Panc1 (cell line): ENCODE measurements around the gene NUDT13. TPM values are rescaled to one million over a fixed set of nuclear protein-coding genes. Genes with fewer than 3 reads are reported as not detected.
"Not testable (repeated sequence)": the region's sequence is repeated elsewhere in the genome, so short reads cannot be mapped to it uniquely, and the experiment has no call there.

Experiments used
- ATAC-seq: fragments of 200-7000 bp; cut with Tn5 transposase; 2 replicates; pipeline ENCODE4 v1.9.1; 2020; ENCODE audit warnings: mild to moderate bottlenecking, moderate library complexity
- BruUV-seq: library from RNA; stranded (reverse); fragments of 400-500 nt; replicated peaks from 2 replicates; lab custom pipeline; 2021; lab: Mats Ljungman, UMichigan
- CTCF ChIA-PET: fragments of 300-600 bp; sonication (Branson Sonifier 250); formaldehyde crosslinking; loops from one replicate; lab custom pipeline; 2022; ENCODE audit warnings: antibody characterized with exemption; lab: Charles Lee
- POLR2A ChIA-PET: fragments of 300-600 bp; sonication (Branson Sonifier 250); formaldehyde crosslinking; loops from one replicate; lab custom pipeline; 2022; ENCODE audit warnings: antibody characterized with exemption; lab: Charles Lee
- DNase-seq: peaks from one replicate; pipeline ENCODE4 v3.0.0-alpha.2; 2010; ENCODE audit warnings: low read depth, low spot score
- H3K27ac ChIP-seq: 2 replicates; pipeline ENCODE4 v1.5.1; 2011; ENCODE audit warnings: mild to moderate bottlenecking, low read length, inconsistent platforms
- H3K27me3 ChIP-seq: fragments of 200-500 bp; sonication (Bioruptor generic); 2 replicates; pipeline ENCODE4 v1.6.0; 2014; ENCODE audit warnings: low read length, inconsistent platforms; ENCODE audit not compliant: control insufficient read depth, insufficient read depth
- H3K36me3 ChIP-seq: fragments of 200-500 bp; sonication (Bioruptor generic); 2 replicates; pipeline ENCODE4 v1.5.1; 2014; ENCODE audit warnings: inconsistent platforms, mild to moderate bottlenecking, low read length, moderate library complexity; ENCODE audit not compliant: control insufficient read depth, insufficient read depth
- H3K4me1 ChIP-seq: 2 replicates; pipeline ENCODE4 v1.5.1; 2011; ENCODE audit warnings: inconsistent platforms, mild to moderate bottlenecking, low read length, moderate library complexity; ENCODE audit not compliant: control insufficient read depth, insufficient read depth
- H3K4me3 ChIP-seq, 2 experiments: 2 replicates each; pipeline ENCODE4 v1.5.1; 2011 to 2012; ENCODE audit warnings: low read depth in 2 of 2, low read length in 2 of 2, mild to moderate bottlenecking in 2 of 2, inconsistent platforms in 1 of 2, moderate library complexity in 1 of 2
- H3K9me3 ChIP-seq: fragments of 200-500 bp; sonication (Bioruptor generic); 2 replicates; pipeline ENCODE4 v1.5.1; 2014; ENCODE audit warnings: low read depth, mild to moderate bottlenecking, inconsistent platforms, low read length, moderate library complexity; ENCODE audit not compliant: control insufficient read depth, insufficient read depth
- POLR2AphosphoS5 ChIP-seq: IDR thresholded peaks from 2 replicates; pipeline ENCODE4 v1.6.1; 2012; ENCODE audit warnings: mild to moderate bottlenecking, low read depth, low read length, moderate library complexity
- SIN3A ChIP-seq: IDR thresholded peaks from 2 replicates; pipeline ENCODE4 v1.6.1; 2012; ENCODE audit warnings: low read depth, mild to moderate bottlenecking, low read length, moderate library complexity, borderline replicate concordance; ENCODE audit not compliant: insufficient read depth
- TCF7L2 ChIP-seq: IDR thresholded peaks from 2 replicates; pipeline ENCODE4 v1.6.1; 2011; ENCODE audit warnings: mild to moderate bottlenecking, low read depth, low read length, inconsistent platforms
- in situ Hi-C: cut with HindIII; loops from 2 replicates; pipeline ENCODE4 v1.10.0; 2016; ENCODE audit warnings: low sequenced_read_pairs, low pct_unique_long_range_greater_than_20kb
- intact Hi-C: fragments of 100-400 bp; cut with micrococcal nuclease; formaldehyde crosslinking; loops from one replicate; pipeline ENCODE4 v1.10.0; 2022; ENCODE audit not compliant: unreplicated experiment
- total RNA-seq: library from RNA; stranded (reverse); gene quantifications from one replicate; pipeline ENCODE4 v1.2.1, GENCODE V29; 2021; ENCODE audit not compliant: unreplicated experiment
- TF ChIP-seq, protein P1 (sequence below): fragments of 450-650 bp; IDR thresholded peaks from 2 replicates; pipeline ENCODE4 v1.5.1; 2017; ENCODE audit warnings: mild to moderate bottlenecking
- TF ChIP-seq, protein P2 (sequence below), 2 experiments: IDR thresholded peaks; 2 replicates each; pipeline ENCODE4 v1.6.1; 2011 to 2012; ENCODE audit warnings: low read depth in 2 of 2, control low read depth in 1 of 2, low read length in 1 of 2, mild to moderate bottlenecking in 1 of 2, moderate library complexity in 1 of 2; ENCODE audit not compliant: insufficient read depth in 1 of 2

Gene NUDT13
- total RNA-seq, 1 experiment from 2014 or later = 6.1 TPM

- TF ChIP-seq POLR2AphosphoS5 = no peak
- no peak for TF ChIP-seq TCF7L2
- TF ChIP-seq, protein P1, sequence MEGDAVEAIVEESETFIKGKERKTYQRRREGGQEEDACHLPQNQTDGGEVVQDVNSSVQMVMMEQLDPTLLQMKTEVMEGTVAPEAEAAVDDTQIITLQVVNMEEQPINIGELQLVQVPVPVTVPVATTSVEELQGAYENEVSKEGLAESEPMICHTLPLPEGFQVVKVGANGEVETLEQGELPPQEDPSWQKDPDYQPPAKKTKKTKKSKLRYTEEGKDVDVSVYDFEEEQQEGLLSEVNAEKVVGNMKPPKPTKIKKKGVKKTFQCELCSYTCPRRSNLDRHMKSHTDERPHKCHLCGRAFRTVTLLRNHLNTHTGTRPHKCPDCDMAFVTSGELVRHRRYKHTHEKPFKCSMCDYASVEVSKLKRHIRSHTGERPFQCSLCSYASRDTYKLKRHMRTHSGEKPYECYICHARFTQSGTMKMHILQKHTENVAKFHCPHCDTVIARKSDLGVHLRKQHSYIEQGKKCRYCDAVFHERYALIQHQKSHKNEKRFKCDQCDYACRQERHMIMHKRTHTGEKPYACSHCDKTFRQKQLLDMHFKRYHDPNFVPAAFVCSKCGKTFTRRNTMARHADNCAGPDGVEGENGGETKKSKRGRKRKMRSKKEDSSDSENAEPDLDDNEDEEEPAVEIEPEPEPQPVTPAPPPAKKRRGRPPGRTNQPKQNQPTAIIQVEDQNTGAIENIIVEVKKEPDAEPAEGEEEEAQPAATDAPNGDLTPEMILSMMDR = no peak
- TF ChIP-seq SIN3A = no peak
- TF ChIP-seq, protein P2, sequence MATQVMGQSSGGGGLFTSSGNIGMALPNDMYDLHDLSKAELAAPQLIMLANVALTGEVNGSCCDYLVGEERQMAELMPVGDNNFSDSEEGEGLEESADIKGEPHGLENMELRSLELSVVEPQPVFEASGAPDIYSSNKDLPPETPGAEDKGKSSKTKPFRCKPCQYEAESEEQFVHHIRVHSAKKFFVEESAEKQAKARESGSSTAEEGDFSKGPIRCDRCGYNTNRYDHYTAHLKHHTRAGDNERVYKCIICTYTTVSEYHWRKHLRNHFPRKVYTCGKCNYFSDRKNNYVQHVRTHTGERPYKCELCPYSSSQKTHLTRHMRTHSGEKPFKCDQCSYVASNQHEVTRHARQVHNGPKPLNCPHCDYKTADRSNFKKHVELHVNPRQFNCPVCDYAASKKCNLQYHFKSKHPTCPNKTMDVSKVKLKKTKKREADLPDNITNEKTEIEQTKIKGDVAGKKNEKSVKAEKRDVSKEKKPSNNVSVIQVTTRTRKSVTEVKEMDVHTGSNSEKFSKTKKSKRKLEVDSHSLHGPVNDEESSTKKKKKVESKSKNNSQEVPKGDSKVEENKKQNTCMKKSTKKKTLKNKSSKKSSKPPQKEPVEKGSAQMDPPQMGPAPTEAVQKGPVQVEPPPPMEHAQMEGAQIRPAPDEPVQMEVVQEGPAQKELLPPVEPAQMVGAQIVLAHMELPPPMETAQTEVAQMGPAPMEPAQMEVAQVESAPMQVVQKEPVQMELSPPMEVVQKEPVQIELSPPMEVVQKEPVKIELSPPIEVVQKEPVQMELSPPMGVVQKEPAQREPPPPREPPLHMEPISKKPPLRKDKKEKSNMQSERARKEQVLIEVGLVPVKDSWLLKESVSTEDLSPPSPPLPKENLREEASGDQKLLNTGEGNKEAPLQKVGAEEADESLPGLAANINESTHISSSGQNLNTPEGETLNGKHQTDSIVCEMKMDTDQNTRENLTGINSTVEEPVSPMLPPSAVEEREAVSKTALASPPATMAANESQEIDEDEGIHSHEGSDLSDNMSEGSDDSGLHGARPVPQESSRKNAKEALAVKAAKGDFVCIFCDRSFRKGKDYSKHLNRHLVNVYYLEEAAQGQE (IDR thresholded peaks at IDR 0.05; ENCODE audit: insufficient read depth in 1 of 2, low read depth in 2 of 2, low read length in 1 of 2) = no peak
- ChIA-PET CTCF (no interaction called here), POLR2A (interaction anchor here (0.6 to 0.7 kb wide), 2 partner anchors 132 to 586 kb away, joined by 4 to 11 read pairs; no protein-coding TSS in a partner anchor)
- ATAC-seq (no peak), DNase-seq (no peak)
- intact Hi-C loops = no loop called here
- Histone ChIP-seq H3K9me3 (no peaks in the 10 kb centered on the region), H3K27me3 (no peaks in the 10 kb centered on the region), H3K4me1 (no peaks in the 10 kb centered on the region), H3K36me3 (peaks cover 49% of the 10 kb centered on the region), H3K4me3 (no peak overlapping the region), H3K27ac (no peak overlapping the region)
- BruUV-seq = no TSS peak
- in situ Hi-C loops = no loop called here
Measured at GRCh38 chr10:73139251-73139650, 29.0 kb downstream of the NUDT13 start.

DNA sequence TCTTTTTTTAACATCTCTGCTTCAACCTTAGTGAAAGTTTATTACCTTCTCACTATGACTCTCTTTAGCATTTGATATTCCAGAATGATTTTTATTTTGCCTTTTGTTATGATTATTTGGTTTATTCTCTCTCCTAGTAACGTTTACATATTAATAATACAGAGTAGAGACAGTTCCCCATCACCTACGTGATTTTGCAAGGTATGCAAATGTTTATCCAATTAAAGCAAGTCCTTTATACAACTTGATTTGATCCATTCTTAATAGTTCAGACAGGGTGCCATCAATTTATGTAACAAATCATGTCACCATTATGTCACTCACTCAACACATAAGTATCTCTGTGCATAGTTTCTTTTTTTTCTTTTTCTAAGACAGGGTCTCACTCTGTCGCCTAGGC is 31.3 kb downstream of the NUDT13 start:
- Histone ChIP-seq H3K4me1 (no peaks in the 10 kb centered on the region), H3K9me3 (no peaks in the 10 kb centered on the region), H3K27me3 (no peaks in the 10 kb centered on the region), H3K27ac (no peak overlapping the region), H3K4me3 (no peak overlapping the region), H3K36me3 (peaks cover 35% of the 10 kb centered on the region)
- BruUV-seq = no TSS peak
- DNase-seq = no peak
- TF ChIP-seq TCF7L2 (no peak), SIN3A (no peak), POLR2AphosphoS5 (no peak)
- TF ChIP-seq, protein P2 (IDR thresholded peaks at IDR 0.05; ENCODE audit: insufficient read depth in 1 of 2, low read depth in 2 of 2, low read length in 1 of 2) = no peak
- TF ChIP-seq, protein P1 = no peak
- intact Hi-C loops (no loop called here), in situ Hi-C loops (no loop called here)
- ChIA-PET CTCF (no interaction called here), POLR2A (interaction anchor here (0.5 kb wide), 1 partner anchor 444 kb away, joined by 4 read pairs; no protein-coding TSS in a partner anchor)
- no peak for ATAC-seq

GRCh38 chr10:73150633-73151413 is 40.6 kb downstream of the NUDT13 start:
- H3K4me3 ChIP-seq, DNase-seq, H3K27me3 ChIP-seq, H3K4me1 ChIP-seq, BruUV-seq, POLR2A ChIA-PET, H3K27ac ChIP-seq, intact Hi-C loops, ATAC-seq, in situ Hi-C loops, H3K9me3 ChIP-seq, CTCF ChIA-PET: not testable (repeated sequence)
- peaks cover 32% of the 10 kb centered on the region for H3K36me3 ChIP-seq
